Colon (tissue), 2 donors: ENCODE measurements around the gene AKIRIN1.
"Not testable (repeated sequence)": the region's sequence is repeated elsewhere in the genome, so short reads cannot be mapped to it uniquely, and the experiment has no call there.

Experiments used
- FAIRE-seq: peaks from 2 replicates; lab custom pipeline; 2012; peaks lifted over from hg19 to GRCh38; lab: Jason Lieb, UNC
- donor health status: control.
- donor health status: control.

The AKIRIN1 gene, protein sequence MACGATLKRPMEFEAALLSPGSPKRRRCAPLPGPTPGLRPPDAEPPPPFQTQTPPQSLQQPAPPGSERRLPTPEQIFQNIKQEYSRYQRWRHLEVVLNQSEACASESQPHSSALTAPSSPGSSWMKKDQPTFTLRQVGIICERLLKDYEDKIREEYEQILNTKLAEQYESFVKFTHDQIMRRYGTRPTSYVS

DNA sequence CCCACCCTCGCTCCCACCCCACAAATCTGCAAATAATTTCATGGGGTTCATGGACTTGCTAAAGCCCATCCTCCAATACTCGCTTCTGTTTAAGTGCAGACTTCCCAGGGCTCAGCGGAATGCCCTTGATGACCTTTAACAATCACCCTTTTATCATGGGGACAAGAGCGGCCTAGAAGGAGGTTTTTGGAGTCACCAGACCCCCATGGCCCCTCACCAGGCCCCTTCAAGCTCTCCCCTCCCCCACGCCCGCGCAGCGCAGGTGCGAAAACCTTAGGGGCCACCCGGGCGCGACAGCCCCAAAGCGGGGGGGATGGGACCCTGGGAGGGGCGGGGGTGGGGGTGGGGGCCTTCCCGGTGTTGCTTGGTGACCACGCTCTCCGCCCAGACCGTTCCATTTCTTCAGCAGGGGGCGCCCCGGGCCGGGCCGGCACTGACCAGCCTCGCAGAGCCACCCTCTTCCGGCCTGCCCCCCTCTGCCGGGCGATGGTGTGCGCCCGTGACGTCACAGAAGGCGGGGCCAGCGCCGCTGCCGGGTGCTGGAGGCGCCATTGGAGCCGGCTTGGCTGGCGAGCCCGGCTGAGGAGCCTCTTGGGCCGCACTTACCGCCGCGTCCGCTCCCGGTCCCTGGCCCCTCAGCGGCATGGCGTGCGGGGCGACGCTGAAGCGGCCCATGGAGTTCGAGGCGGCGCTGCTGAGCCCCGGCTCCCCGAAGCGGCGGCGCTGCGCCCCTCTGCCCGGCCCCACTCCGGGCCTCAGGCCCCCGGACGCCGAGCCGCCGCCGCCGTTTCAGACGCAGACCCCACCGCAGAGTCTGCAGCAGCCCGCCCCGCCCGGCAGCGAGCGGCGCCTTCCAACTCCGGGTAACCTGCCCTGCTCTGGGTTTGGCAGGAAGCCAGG is at the start of gene AKIRIN1:
TSS of gene AKIRIN1 (plus strand) at position 539 of the 900 bp plus-strand sequence. CDS start at position 644, 105 bp downstream.
- FAIRE-seq, result no peak

DNA sequence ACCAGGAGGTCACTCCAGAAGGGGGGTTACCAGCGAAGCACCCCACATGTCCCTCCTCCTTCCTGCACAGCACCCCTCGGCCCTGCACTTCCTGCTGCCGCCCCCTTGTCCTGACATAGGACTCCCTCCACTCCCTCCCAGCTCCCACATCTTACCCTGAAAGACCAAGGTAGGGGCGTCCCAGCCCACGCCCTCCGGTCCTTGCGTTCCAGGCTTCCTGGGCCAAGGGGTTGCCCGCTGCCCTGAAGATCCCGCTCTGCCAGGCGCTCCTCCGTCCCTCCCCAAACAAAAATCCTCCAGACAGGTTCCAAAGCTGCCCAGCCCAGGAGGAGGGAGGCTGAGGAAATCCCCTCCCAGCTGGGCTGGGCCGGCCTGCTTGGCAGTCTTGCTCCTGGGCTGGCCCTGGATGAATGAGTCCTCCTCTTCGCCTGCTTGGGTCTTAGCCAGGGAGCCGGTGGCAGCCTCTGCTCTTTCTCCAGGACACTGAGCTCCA is 49.5 kb upstream of the AKIRIN1 start, which contains the start of gene RHBDL2:
TSS of gene RHBDL2 (minus strand) at position 304 of the 493 bp plus-strand sequence. CDS start 22,618 bp downstream, outside the sequence.
- FAIRE-seq, result no peak

DNA sequence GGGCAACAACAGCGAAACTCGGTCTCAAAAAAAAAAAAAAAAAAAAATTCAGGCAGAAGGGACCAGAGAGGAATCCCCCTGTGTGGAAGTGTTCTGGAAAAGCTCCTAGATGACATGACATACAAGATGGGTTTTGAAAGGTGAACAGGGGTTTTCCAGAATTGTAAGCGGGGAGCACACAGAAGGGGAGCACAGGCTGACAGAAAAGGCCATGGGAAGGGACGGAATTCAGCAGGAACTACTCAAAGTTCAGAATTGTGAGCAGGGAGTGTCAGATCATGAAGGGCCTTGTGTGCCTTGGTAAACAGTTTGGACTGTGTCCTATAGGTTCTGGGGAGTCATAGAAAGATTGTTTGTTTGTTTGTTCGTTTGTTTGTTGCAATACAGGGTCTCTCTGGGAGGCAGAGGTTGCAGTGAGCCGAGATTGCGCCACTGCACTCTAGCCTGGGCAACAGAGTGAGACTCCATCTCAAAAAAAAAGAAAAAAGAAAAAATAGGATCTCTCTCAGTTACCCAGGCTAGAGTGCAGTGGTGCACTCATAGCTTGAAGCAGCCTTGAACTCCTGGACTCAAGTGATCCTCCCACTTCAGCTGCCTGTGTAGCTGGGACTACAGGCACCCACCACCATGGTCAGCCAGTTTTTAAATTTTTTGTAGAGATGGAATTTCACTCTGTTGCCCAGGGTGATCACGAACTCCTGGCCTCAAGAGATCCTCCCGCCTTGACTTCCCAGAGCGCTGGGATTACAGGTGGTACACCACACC is 48.2 kb upstream of the AKIRIN1 start:
- FAIRE-seq, result no peak

DNA sequence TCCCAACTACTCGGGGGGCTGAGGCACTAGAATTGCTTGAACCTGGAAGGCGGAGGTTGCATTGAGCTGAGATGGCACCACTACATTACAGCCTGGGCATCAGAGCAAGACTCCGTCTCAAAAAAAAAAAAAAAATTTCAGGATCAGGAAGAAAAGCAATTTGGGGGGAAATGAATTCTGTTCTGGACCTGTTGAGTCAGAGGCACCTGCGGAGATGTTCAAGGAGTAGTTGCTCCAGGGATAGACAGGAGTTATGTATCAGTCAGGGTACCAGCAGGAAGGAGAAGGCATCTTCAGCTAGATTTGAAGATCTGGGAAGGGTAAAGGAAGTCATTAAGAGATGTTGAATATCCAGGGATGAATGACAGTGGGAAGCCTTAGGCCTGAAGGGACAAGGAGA is 46.5 kb upstream of the AKIRIN1 start:
- no peak for FAIRE-seq

DNA sequence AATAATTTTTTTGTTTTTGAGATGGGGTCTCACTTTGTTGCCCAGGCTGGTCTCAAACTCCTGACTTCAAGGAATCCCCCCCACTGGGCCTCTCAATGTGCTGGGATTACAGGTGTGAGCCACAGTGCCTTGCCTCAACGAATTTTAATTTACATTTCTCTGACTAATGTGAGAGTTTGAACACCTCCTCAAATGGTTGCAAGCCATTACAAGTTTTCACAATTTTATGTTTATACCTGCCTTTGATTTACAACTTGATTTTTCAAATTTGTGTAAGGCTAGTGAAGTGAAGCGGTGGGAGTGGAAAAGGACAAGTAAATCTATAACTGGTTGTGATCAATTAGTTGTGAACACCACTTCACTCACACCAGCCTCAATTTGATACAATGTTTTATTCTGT is 40.5 kb upstream of the AKIRIN1 start:
- FAIRE-seq, result no peak

DNA sequence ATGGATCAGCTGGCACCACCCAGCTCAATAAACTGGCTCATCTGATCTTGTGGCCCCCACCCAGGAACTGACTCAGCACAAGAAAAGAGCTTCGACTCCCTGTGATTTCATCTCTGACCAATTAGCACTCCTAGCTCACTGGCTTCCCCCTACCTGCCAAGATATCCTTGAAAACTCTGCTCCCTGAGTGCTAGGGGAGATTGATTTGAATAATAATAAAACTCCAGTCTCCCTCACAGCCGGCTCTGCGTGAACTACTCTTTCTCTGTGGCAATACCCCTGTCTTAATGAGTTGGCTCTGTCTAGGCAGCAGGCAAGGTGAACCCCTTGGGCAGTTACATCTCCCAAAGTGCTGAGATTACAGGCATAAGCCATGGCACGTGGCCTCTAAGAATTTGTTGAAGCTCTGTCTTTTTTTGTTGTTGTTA is 37.6 kb upstream of the AKIRIN1 start:
- FAIRE-seq, result no peak

DNA sequence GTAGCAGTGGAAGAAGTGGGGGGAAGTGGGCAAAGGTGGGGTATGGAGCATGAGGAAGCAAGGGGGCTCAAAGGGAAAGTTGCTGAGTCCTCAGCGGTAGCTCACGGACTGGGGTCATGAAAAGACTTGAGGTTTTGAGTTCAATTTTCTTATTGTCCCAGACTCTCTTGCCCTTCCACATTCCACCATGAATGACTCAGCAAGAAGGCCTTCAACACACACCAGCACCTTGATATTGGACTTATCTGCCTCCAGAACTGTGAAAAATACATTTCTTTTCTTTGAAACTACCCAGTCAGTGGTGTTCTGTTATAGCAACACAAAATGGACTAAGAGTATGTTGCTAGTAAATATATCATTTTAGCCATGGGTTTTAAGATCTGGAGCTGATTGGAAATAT is 32.1 kb upstream of the AKIRIN1 start:
- FAIRE-seq, result no peak

DNA sequence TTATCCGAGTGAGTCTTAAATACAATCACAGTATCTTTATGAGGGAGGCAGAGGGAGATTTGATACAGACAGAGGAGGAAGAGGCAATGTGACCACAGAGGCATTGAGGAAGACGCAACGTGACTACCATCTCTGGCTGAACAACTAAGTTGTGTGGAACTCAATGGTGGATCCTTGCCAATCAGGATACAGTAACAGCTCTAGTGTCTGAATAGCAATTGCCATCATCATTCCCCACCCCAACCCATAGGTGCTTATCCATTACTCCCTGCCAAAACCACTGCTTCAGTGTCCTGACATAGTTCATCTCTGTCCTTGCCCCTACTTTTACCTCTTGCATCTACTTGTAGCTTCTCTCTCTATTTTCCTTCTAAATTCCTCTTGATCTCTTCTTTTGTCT is 29.0 kb upstream of the AKIRIN1 start:
- FAIRE-seq, result no peak

DNA sequence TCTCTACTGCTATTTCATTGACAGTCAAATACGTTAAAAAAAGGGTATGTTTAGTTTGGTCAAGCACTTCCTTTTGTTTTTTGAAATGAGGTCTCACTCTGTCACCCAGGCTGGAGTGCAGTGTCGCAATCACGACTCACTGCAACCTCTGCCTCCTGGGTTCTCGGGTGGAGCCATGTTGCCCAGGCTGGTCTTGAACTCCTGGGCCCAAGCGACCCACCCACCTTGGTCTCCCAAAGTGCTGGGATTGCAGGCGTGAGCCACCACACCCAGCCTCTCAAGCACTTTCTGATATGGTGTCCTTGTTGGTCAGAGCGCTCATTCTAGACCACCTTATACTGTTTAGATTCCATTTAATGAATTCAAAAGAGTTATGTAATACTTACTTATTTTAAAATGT is 28.5 kb upstream of the AKIRIN1 start:
- FAIRE-seq, result no peak

DNA sequence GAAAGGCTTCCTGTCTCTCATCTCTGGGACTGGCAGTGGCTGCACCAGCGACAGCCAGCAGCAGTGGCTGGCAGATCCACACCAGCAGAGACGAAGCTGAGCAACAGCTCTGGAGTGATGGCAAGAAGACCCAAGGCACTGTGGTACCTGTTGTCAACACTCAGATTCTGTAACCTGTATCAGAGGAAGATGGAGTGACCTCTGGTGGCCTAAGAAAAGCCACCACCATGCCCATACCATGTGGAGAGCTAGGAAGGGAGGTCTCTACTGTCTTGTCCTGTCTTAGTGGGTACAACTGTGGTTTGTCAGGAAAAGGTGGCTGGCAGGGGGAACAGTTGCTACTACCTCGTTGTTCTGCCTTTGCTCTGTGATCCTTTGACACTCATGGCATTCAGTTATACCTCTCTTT is 26.9 kb upstream of the AKIRIN1 start:
- no peak for FAIRE-seq

DNA sequence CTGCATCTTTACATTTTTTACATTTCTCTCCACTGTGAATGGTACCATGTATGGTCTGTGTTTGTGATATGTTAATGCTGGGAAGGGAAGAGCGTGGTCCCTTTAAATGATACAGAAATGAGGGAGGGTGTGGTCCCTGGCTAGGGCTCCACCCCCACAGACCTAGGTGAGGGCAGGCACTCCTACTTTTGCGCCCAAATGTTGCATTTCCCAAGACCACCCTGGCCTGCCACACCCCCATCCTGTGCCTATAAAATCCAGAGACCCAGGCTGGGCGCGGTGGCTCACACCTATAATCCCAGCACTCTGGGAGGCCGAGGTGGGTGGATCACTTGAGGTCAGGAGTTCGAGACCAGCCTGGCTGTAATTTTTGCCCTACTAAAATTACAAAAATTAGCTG is 17.9 kb upstream of the AKIRIN1 start:
- not testable (repeated sequence) for FAIRE-seq

DNA sequence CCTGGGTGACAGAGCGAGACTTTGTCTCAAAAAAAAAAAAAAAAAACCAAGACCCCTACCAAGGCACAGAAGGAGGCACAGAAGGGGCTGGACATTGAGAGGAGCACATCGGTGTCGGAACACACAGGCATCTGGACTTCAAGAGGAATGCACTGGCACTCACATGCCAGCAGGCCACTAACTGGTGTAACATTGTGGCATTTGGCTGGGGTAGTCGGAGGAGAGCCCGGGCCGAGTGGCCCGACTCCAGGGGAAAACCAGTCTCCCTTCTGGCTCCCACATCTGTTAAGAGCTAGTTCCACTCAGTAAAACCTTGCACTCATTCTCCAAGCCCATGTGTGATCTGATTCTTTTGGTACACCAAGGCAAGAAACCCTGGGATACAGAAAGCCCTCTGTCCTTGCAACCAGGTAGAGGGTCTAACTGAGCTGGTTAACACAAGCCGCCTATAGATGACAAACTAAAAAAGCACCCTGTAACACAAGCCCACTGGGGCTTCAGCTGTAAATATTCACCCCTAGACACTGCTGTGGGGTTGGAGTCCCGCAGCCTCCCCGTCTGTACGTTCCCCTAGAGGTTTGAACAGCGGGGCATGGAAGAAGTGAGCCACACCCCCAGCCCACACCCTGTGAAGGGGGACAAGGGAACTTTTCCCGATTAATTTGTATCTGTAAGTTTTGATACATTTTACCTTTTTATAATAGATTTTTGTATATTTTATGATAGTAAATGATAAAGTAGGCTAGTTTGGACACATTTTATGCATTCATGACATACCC is 17.2 kb upstream of the AKIRIN1 start:
- FAIRE-seq, result no peak

DNA sequence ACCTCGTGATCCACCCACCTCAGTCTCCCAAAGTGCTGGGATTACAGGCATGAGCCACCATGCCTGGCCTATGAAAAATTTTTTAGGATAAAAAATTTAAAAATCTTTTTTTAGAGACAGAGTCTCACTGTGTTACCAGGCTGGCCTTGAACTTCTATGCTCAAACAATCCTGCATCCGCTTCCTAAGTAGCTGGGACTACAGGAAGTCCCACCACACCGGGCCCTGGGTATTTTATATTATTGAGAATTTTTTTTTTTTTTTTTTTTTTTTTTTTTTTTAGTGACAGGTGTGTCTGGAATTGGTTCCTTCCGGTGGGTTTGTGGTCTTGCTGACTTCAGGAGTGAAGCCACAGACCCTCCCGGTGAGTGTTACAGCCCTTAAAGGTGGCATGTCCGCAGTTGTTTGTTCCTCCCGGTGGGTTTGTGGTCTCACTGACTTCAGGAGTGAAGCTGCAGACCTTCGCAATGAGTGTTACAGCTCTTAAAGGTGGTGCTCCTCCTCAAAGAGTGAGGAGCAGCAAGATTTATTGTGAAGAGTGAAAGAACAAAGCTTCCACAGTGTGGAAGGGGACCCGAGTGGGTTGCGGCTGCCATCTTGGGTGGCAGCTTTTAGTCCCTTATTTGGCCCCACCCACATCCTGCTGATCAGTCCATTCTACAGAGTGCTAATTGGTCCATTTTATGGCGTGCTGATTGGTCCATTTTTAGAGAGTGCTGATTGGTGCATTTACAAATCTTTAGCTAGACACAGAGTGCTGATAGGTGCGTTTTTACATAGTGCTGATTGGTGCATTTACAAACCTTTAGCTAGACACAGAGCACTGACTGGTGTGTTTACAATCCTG is 13.5 kb upstream of the AKIRIN1 start:
- not testable (repeated sequence) for FAIRE-seq

DNA sequence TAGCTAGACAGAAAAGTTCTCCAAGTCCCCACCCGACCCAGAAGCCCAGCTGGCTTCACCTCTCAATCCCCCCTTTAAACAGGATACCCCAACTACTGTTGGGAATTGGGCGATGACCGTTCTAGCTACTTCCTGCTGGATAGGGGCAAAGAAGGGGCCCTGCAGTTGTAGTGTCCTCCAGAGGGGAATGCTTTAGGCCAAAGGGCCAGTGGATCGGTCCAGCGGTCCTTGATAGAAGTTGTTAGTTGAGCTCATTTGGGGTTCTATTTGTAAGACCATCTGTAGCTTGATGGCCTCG is 12.9 kb upstream of the AKIRIN1 start:
- FAIRE-seq, result not testable (repeated sequence)

DNA sequence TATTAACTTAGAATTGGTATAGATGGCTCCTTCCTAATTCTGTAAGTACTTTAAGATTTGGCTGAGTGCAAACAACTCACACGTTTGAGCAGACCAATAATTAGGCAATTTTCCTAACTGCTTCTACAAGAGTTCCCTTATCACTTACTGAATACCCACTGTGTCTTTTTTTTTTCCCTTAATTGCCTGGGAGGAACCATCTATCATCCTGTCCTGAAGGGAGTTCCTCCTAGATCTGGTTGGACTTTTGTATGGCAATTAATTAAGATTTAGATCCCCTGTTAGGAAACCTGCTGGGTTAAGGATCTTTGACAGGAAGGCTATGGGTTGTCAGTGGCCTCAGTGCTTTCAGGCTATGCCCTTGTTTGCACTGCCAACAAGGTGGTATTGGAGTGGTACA is 11.7 kb upstream of the AKIRIN1 start:
- not testable (repeated sequence) for FAIRE-seq

DNA sequence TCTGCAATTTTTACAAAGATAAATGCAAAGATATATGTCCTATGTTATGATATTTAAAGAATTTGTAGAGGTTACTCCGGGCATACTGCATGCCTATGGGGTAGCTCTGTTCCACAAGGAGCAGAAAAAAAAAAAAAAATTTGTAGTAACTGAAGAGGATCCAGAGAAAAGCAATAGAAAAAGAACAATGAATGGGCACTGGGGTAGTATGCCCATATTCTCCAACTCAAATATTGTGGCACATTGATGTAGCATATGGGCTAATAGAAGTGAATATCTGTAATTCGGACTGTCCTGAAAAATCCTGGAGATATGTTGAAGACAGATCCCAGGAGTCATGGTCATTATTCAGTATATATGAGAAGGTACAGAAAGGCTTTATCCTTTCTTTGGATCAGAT is 1.1 kb upstream of the AKIRIN1 start:
- FAIRE-seq, result no peak

DNA sequence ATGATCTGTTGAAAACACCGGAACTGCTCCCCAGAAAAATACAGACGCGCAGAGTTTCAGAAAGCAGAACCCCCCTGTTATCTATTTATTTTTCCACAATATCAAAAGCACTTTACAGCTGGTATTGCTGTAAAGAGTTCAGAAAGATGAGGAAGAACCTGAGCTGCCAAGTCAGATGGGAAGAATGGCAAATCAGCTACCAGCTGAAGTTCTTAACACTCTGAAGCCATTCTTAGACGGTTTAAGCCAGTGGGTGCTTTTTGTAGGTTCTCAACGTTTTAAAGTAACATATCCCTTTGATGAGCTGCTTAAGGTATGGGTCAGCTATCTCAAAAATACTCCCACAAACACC is 714 bp upstream of the AKIRIN1 start:
- FAIRE-seq, result no peak

DNA sequence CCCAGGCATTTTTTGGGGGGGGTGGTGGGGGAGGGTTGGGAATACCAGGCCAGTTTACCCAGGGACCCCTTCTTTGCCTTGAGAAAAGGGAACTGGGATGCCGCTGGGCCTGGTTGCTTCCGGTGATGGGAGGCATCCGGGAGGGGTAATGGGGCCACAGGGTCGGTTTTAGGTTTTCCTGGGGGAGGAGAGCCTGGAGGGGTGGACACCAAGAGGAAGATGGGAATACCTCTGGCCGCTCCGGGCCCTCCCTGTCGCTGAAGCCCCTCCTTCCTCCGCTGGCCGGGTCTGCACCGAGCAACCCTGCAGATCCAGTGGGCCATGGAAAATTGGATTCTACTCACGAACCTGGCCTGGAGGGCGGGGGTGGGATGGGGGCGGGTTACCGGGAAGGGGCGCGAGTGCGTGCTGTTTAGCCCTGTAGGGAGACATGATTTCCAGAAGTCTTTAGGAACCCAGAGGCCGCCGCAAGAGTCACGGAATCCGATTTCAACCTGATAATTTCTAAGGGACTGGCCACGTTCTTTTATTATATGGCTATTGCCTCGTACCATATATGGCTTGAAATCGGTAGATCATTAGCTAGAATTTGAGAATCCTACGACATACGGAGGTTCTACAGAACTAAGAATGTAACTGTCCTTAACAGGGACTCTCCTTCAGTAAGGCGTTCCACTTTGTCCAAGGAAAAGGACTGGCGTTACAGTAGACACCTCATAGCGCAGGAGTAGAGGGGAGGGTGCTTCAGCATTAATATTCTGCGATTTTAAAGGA is 749 bp downstream of the AKIRIN1 start:
- no peak for FAIRE-seq

DNA sequence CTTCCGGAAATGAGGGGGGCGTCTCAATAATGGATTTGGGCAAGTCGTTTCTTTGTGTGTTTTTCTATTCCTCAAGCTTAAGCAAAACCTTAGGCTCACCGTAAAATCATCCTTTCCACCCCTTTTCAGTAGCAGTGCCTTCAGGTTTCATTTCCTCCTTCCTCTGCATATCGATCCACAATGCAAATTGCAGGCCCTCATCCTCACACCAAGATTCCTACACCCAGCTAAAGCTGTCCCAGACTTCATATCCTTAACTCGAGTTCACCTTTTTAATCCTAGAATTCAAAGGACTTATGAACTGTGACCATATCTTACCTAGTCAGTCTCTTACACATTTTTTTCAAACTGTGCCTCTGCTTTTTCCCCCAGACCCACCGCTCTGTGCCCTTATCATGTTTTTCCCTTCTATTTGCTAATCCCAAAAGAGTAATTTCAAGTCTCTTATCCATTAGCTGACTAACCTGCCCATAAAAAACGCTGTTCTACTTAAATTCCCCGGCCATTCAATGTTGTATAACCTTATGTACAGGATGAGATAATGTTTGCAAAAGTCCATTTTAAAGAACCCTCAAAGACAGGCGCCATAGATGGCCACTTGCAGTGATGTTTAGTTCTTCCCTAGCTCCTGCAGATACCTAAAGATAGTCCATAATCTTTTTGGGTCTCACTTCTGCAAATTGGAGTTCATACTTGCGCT is 1.5 kb downstream of the AKIRIN1 start:
- no peak for FAIRE-seq

DNA sequence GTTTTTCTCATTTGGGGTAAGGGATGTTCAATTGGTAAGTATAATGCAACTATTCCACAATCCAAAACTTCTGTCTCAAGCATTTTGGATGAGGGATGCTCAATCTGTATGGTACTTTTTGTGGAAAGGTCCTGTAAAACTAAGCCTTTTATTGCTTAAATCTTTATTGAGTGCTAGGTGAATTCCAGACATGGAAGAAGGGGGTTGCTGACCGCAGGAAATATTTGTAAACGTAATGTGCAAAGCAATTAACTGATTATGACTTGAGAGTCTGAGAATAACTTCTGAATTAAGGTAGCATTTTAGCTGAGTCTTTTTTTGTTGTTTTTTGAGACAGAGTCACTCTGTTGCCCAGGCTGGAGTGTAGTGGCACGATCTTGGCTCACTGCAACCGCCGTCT is 3.1 kb downstream of the AKIRIN1 start:
- FAIRE-seq, result no peak
